K562 treated with DMSO at 1 percent for 24 hours (cell line): ENCODE measurements around the gene RNF31. TPM values are rescaled to one million over a fixed set of nuclear protein-coding genes. Genes with fewer than 3 reads are reported as not detected.

Experiments used
- total RNA-seq: library from RNA; unstranded; fragments of 300-600 nt; gene quantifications from 2 replicates; pipeline ENCODE4 v1.2.3, GENCODE V29; 2022; ENCODE audit warnings: low read depth; ENCODE audit not compliant: insufficient read depth

Gene RNF31
- 34.5 and 41.7 TPM in 2 replicates for total RNA-seq

DNA sequence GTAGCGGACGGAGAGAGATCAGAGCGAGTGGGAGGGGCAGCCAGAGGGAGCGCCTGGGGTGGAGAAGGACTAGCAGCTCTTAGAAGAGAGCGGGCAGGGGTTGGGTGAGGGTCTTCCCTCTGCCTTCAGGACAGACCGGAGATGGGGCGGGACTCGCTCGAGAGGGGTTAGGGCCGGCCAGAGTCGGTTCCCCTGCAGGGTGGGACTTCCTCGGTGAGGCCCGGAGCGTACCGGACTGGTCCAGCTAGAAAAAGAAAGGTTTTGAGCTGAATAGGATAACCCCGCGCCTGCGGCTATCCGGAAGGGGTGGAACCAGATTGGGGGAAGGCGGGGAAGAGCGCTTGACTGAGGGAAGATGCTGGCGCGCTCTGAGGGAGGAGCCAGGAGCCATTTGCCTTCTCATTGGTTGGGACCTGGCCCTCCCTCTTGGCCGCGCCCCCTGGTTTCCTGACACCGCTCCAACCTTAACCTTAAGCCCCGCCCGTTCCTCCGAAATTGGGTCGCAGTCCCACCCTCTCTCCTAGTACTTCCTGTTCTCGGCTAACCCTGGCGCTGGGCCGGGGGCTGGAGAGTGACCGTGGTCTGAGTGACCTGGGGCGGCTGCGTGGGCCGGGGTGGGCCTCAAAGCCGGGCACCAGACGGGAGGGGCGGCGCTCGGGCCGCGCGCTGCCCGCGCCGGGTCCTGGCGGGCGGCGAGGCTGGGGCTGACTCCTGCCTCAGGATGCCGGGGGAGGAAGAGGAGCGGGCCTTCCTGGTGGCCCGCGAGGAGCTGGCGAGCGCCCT, at the start of gene RNF31:
RNF31 (plus strand) TSS at position 521 of the 783 bp plus-strand sequence; CDS start at position 722, 201 bp downstream.

DNA sequence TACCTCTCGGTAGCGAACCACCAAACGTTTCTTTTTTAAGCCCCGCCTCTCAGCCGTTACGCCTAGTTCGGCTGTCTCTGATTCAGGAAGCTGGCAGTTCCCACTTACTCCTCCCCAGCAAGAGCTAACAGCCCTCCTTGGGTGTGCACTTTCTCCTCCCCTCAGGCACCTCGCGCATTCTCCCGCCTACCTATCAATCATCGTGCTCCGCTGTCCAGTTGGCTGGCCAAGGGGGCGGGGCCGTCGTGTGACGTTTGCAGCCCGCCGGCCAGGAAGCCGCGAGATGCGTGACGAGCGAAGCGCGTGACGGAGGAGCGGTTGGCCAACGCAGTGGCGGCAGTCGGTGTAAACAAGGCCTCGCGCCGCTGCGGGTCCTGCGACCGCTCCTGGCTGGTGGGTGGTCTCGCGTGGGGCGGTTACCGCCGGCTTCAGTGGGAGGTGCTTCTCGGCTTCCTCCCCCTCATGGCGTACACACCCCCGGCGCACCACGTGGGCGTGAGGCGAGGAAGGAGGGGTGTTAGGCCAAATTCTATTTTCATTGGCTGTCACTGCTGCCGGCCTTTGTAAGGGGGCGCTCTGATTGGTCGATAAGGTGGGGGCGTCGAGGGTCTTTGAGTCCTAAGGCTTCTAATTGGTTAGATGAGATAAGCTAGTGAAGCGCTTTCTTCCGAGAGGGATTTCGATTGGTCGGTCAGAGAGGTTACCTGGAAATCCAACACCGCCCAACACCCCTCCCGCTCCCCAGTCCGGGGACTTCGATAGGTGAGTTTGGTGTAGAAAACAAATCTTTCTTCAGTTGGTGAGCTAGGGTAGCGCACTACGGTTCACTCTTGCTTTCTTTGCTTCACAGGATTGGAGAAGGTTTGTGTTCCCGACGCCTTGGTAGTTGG, 32.5 kb upstream of the RNF31 start, which contains the start of the genes DCAF11 and NRL:
DCAF11 (plus strand) TSS at position 246 of the 890 bp plus-strand sequence. CDS start 818 bp downstream, outside the sequence.
NRL (minus strand) TSS at position 418 of the 890 bp plus-strand sequence. CDS start 32,101 bp downstream, outside the sequence.

DNA sequence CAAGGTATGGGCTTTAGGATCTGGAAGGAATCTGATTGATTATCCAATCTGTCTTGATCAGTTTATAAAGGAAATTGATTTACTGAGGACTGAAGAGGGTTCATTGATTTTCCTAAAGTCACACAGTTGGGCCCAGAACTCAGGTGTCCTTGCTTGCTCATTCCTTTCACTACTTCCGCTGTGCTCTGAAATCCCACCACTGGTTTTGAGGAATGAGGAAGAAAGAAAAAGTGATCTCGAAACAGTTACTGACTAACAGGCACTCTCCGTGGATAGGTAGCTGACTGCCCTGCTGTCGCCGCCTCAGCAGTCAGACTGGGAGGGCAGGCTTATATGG, 16.9 kb upstream of the RNF31 start, which contains the start of gene FITM1:
FITM1 (plus strand) TSS at position 280 of the 337 bp plus-strand sequence. CDS start 905 bp downstream, outside the sequence.

DNA sequence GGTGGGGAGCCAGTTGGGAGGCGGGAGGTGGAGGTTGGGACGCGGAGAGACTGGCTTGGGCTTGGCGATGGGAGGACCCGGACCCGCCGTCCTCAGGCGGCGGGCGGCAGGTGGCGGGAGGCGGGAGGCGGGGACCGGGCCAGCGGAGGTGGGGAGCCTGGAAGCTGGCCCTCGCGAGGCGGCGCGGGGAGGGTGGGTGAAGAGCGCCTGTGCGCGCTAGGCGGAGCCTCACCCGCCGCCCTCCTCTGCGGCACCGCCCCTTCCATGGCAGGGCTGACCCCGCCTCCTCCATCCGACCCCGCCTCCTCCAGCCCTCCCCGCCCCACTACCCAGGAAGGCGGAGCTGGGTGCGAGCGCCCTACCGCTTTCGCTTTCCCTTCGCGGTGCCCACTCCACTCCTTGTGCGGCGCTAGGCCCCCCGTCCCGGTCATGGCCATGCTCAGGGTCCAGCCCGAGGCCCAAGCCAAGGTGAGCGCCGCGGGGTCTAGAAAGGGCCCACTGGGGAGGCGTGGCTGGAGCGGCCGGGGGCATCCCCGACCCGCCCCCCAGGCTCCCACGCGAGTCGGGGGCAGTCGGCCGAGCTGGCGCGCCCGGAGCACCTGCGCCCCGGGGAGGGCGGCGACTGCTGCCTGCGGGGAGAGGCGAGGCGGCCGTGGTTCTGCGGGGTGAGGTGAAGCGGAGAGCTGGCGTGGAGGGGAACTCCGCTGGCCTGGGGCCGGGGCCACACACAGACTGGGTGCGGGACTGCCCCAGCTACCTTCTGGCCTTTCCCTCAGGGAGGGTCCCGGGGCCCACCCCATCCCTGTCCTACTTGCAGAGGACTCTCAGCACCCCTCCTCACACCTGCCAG, 11.2 kb upstream of the RNF31 start, which contains the start of gene PSME1:
PSME1 (plus strand) TSS at position 361 of the 850 bp plus-strand sequence; CDS start at position 430, 69 bp downstream.

DNA sequence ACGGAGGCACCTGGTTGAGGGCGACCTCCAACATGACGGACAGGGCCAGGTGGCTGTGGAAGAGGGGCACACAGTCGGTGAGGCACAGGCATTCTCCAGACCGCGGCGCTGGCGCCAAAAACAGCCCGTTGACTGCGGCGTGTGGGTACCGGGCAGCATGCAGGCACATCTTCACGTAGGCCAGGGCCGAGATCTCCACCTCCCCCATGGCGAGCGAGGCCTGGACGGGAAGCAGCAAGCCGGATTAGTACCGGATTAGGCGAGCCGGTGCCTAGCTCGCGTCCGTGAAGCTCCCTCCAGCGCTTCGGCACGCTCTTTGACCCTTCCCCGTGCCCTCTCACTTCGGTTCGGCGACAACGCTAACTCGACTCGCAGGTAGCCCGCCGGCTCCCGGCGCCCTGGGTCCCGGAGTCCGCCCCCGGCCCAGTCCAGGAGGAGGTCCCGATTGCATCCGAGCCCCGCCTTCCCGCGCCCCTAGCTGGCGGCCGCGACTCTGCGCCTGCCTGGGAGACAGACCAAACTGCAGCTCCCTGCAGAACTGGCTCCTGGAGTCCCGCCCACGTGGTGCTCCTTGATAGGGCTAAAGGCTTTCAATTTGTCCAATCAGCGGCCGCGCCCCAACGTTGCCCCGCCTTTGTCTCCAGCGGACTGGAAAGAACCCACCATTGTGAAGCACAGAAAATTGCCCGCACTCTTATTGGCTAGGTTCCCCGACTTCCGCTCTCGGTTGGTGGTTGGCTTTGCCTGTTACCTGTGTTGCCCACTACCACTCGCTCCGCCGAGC, 6.0 kb upstream of the RNF31 start, which contains the start of gene EMC9:
EMC9 (minus strand) TSS at position 495 of the 784 bp plus-strand sequence; CDS start at position 208, 287 bp downstream.

DNA sequence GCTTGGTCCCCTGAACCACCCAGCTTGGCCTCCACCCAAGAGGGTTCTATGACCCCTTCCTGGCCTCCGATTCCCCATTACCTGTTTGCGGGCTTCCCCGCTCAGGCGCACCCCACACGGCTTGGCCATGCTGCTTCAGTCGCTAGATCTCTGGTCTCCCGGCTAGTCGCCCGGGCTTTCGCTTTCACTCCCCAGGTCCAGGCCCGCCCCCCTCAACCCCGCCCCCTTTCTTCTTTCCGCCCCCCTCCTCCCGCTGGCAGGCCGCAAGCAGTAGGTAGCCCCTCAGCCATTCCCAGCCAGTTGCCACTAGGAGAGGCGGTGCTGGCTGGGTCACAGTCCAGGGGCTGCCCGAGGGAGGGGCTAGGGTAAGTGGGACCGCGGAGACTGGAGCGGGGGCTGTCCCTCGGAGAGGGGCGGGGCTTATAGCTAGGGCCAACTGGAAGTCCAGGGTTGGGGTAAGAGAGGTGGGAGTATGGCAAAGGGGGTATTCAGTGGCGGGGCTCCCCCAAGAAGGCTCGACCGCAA, 783 bp upstream of the RNF31 start, which contains the start of gene PSME2:
PSME2 (minus strand) TSS at position 158 of the 525 bp plus-strand sequence; CDS start at position 129, 29 bp downstream.

DNA sequence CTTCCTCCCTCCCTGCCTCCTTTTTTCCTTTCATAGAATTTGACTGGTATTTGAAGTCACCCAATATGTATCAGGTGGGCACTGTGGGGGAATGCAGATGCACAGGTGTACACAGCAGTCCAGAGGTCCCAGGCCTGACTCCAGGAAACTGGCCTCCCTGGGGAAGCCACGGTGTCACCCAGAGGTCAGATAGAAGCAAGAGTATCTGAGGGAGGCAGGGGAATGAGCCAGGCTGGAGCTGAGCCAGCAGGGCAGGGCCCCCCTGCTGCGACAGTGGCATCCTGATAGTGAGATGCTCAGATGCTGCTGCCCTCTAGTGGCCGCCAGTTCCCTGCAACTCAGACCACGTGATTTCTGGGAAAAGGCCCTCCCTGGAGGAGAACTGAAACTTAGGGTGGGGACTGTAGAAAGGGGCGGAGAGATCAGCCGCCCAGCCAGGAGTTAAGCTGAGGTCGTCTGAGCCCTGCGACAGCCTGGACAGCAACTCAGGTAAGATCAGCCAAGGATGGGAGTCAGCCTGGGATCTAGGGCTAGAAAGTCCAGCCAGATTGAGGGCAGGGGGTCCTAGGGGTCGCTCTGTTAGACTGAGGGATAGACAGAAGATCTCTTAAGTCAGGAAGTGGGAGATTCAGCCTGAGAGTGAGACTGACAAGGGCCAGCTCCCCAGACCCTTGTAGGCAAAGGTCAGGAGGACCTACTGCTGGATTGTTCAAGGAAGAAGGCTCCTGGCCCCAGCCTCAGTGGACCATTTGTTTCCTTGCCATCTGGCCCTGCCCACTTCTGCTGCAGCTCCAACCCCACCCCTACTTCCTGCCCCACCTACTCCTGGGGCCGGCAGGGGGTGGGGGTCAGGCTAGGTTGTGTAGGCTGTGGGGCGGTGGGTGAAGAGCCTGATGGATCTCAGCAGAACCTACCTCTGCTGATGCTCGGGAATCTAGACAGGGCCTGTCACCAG, 13.8 kb downstream of the RNF31 start, which contains the start of gene IRF9:
IRF9 (plus strand) TSS at position 416 of the 955 bp plus-strand sequence. CDS start 880 bp downstream, outside the sequence.

DNA sequence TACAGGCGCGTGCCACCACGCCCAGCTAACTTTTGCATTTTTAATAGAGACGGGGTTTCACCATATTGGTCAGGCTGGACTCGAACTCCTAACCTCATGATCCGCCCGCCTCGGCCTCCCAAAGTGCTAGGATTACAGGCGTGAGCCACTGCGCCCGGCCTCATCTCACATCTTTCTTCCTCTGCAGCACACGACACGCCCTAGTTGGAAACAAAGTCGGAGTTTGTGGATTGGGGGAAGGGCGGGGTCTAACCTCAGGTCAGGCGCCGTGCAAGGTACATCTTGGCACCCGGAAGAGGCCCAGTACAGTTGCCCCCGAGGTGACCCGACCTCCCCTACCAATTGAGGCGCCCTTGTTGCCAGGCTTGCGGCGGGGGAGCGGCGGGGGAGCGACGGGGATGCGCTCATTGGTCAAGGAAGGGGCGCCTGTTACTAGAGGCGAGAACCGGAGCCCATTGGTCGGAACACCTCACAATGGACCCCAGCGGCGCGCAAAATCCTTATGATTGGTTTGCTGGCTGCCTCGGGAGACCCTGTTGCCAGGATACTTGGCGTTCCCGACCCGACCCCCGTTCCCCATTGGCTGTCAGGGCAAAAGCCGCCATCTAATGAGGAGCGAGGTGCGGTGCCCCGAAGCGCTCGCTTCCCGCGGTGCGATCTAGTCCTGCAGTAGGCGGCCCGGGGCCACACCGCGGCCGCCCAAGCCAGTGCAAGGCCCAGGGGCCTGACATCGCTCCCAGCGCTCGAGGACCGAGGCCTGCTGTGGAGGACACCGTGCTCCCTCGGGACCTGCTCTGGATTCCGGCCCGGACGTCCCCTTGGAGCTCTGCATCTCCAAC, 24.3 kb downstream of the RNF31 start, which contains the start of gene REC8:
REC8 (plus strand) TSS at position 659 of the 839 bp plus-strand sequence. CDS start 473 bp downstream, outside the sequence.

DNA sequence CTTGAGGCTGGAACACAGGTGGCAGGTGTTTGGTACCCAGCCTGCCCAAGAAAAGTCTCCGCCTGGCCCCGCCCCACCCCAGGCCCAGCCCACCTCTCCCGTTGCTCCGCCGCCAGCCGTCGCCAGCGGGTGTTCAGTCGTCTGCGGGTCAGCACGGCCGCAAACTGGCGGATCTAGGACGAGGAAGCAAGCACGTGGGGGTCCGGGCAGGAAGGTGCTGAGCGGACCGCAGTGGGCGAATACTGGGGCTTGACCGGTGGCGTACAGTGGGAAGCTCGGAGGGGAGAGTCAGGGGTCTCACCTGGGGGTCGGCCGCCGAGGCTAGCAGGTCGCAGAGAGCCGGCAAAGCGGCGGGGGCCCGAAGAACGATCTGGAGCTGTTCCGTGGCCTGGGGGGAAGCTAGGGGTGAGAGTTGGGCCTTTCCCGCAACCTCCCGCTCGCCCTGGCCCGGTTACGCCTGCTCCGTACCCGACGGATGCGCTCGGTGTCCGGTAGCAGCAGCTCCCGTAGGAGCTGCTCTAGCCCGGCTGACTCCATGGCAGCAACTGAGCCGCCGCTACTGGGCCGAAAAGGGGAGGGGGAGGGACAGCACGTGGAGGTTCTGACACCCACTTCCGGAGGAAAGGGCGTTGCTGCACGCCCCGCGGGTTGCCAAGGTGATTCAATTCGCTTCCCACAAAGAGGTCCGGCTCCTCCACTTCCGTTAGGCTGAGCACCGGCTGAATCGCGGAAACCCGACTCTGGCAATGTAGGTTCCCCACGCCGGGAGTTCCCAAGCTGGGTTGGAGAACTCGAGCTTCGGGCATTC, 41.2 kb downstream of the RNF31 start, which contains the start of gene IPO4:
IPO4 (minus strand) TSS at position 566 of the 808 bp plus-strand sequence; CDS start at position 537, 29 bp downstream.

DNA sequence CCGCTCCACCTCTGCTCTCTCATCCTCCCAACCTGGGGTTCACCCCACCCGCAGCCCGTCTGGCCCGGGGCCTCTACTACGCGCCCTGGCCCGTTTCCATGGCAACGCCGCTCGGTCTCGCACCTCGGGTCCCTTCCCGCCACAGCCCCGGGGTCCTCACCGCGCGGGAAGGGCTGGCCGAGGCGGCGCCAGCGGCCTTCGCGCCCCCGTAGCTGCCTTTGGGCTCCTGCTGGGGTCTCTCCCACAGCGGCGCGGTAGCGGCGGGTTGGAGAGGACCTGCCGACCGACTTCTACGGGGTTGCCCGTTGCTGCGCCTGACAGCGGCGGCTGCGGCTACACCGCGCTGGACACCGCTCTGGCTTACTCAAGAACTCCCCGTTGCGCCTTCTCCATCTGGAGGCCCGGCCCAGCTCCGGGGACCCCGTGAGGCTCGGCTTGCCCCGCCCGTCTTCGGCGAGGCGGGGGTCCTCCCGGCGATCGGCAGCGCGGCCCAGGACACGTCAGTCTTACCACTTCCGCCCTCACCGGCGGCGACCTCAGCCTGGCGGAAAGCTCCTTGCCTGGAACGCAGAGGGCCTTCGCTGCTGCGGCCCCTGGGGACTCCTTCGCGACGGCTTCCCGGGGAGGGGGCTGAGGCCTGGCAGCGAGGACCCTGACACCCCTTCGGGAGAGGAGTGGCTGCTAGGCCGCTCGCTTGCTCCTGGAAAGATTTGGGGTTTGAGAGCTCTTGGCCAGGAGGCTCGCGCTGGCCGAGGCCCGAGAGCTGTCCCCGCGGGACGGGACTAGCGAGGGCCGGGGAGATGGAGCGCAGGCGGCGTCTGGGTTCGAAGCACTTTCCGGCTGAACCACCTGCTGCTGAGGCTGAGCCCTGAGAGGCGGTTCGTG, 48.1 kb downstream of the RNF31 start, which contains the start of gene TM9SF1:
TM9SF1 (minus strand) TSS at position 256 of the 885 bp plus-strand sequence. CDS start 422 bp downstream, outside the sequence.

Other genes with a start within 250 kb of the RNF31 start
- gene DHRS4, start 193.7 kb upstream of the RNF31 start, total RNA-seq = 35.2 and 36.2 TPM in 2 replicates
- gene DHRS4L2, start 158.6 kb upstream of the RNF31 start, total RNA-seq = 12.8 and 14.9 TPM in 2 replicates
- 0.16 TPM in 1 of 2 replicates, not detected in the other for gene CARMIL3, start 95.5 kb upstream of the RNF31 start, total RNA-seq
- not detected in 2 replicates for gene CPNE6, start 75.9 kb upstream of the RNF31 start, total RNA-seq
- 150 and 160 TPM in 2 replicates for gene PCK2, start 53.2 kb upstream of the RNF31 start, total RNA-seq
- 52.3 and 59.5 TPM in 2 replicates for gene DCAF11, start 32.7 kb upstream of the RNF31 start, total RNA-seq
- 1.6 and 2.8 TPM in 2 replicates for gene NRL, start 32.5 kb upstream of the RNF31 start, total RNA-seq
- gene FITM1, start 16.8 kb upstream of the RNF31 start, total RNA-seq = 0.50 TPM in 1 of 2 replicates, not detected in the other
- gene PSME1, start 11.3 kb upstream of the RNF31 start, total RNA-seq = 169 and 181 TPM in 2 replicates
- gene EMC9, start 5.9 kb upstream of the RNF31 start, total RNA-seq = 55.6 TPM in 2 replicates
- 119 and 129 TPM in 2 replicates for gene PSME2, start 888 bp upstream of the RNF31 start, total RNA-seq
- gene IRF9, start 13.8 kb downstream of the RNF31 start, total RNA-seq = 11.9 and 14.2 TPM in 2 replicates
- gene REC8, start 24.6 kb downstream of the RNF31 start, total RNA-seq = 1.7 and 2.6 TPM in 2 replicates
- 16.3 and 21.4 TPM in 2 replicates for gene IPO4, start 41.3 kb downstream of the RNF31 start, total RNA-seq
- gene TM9SF1, start 47.9 kb downstream of the RNF31 start, total RNA-seq = 22.1 and 25.4 TPM in 2 replicates
- gene TSSK4, start 58.2 kb downstream of the RNF31 start, total RNA-seq = 0.96 TPM in 1 of 2 replicates, not detected in the other
- gene CHMP4A, start 66.0 kb downstream of the RNF31 start, total RNA-seq = 63.2 and 63.8 TPM in 2 replicates
- 16.9 and 17.9 TPM in 2 replicates for gene MDP1, start 68.6 kb downstream of the RNF31 start, total RNA-seq
- gene NEDD8, start 84.9 kb downstream of the RNF31 start, total RNA-seq = 144 and 171 TPM in 2 replicates
- 56.8 and 59.4 TPM in 2 replicates for gene GMPR2, start 85.4 kb downstream of the RNF31 start, total RNA-seq
- 21.0 and 28.8 TPM in 2 replicates for gene TINF2, start 95.1 kb downstream of the RNF31 start, total RNA-seq
- 1.5 and 3.1 TPM in 2 replicates for gene TGM1, start 115.7 kb downstream of the RNF31 start, total RNA-seq
- 24.9 and 28.0 TPM in 2 replicates for gene RABGGTA, start 124.1 kb downstream of the RNF31 start, total RNA-seq
- gene DHRS1, start 152.3 kb downstream of the RNF31 start, total RNA-seq = 41.0 and 43.3 TPM in 2 replicates
- 9.2 and 10.5 TPM in 2 replicates for gene NOP9, start 152.4 kb downstream of the RNF31 start, total RNA-seq
- gene CIDEB, start 160.5 kb downstream of the RNF31 start, total RNA-seq = not detected in 2 replicates
- 5.2 and 5.8 TPM in 2 replicates for gene LTB4R2, start 162.6 kb downstream of the RNF31 start, total RNA-seq
- 8.1 and 11.2 TPM in 2 replicates for gene LTB4R, start 164.0 kb downstream of the RNF31 start, total RNA-seq
- gene ADCY4, start 187.6 kb downstream of the RNF31 start, total RNA-seq = not detected in 2 replicates
- 0.35 and 0.89 TPM in 2 replicates for gene RIPK3, start 192.5 kb downstream of the RNF31 start, total RNA-seq
- gene NFATC4, start 220.7 kb downstream of the RNF31 start, total RNA-seq = 1.5 and 1.8 TPM in 2 replicates